ENCODE measurements around the gene SART3.

The SART3 gene

GRCh38 chr12:108484845-108485244 lies 76.1 kb downstream of the SART3 start:
- Histone ChIP-seq H3K4me3 (ENCODE audit: low read depth, low read length) (no peak overlapping the region), H3K36me3 (no peaks in the 10 kb centered on the region), H3K27me3 (no peaks in the 10 kb centered on the region), H3K4me1 (peaks cover 2% of the 10 kb centered on the region; the same call in 1 of the 2 replicates), H3K9me3 (no peaks in the 10 kb centered on the region)
- no peak for TF ChIP-seq CTCF (IDR thresholded peaks at IDR 0.05; ENCODE audit: low read depth, low read length)
- no peak for DNase-seq

- no peak for DNase-seq
- TF ChIP-seq CTCF (IDR thresholded peaks at IDR 0.05; ENCODE audit: low read depth, low read length), result no peak
- Histone ChIP-seq H3K4me3 (ENCODE audit: low read depth, low read length) (no peak overlapping the region), H3K27me3 (no peaks in the 10 kb centered on the region), H3K4me1 (peaks cover 2% of the 10 kb centered on the region; the same call in 1 of the 2 replicates), H3K9me3 (no peaks in the 10 kb centered on the region), H3K36me3 (no peaks in the 10 kb centered on the region)
Observed at GRCh38 chr12:108484431-108484830, 76.5 kb downstream of the SART3 start.

GRCh38 chr12:108483213-108484059 lies 77.5 kb downstream of the SART3 start:
- no peak for TF ChIP-seq CTCF (IDR thresholded peaks at IDR 0.05; ENCODE audit: low read depth, low read length)
- peaks cover 2% of the 10 kb centered on the region; the same call in 1 of the 2 replicates for H3K4me1 ChIP-seq

GRCh38 chr12:108482717-108483212 lies 78.2 kb downstream of the SART3 start:
- TF ChIP-seq CTCF (IDR thresholded peaks at IDR 0.05; ENCODE audit: low read depth, low read length), result no peak
- Histone ChIP-seq H3K27me3 (no peaks in the 10 kb centered on the region), H3K4me3 (ENCODE audit: low read depth, low read length) (no peak overlapping the region), H3K4me1 (peaks cover 2% of the 10 kb centered on the region; the same call in 1 of the 2 replicates), H3K36me3 (no peaks in the 10 kb centered on the region), H3K9me3 (no peaks in the 10 kb centered on the region)
- DNase-seq, result no peak

More at GRCh38 chr12:108483213-108484059, 77.5 kb downstream of the SART3 start:
- H3K4me3 ChIP-seq (ENCODE audit: low read depth, low read length), result no peak overlapping the region
- H3K36me3 ChIP-seq, result no peaks in the 10 kb centered on the region
- no peaks in the 10 kb centered on the region for H3K9me3 ChIP-seq
- no peaks in the 10 kb centered on the region for H3K27me3 ChIP-seq
- DNase-seq, result no peak

- Histone ChIP-seq H3K4me3 (ENCODE audit: low read depth, low read length) (no peak overlapping the region), H3K27me3 (no peaks in the 10 kb centered on the region), H3K36me3 (no peaks in the 10 kb centered on the region), H3K4me1 (peaks cover 2% of the 10 kb centered on the region; the same call in 1 of the 2 replicates), H3K9me3 (no peaks in the 10 kb centered on the region)
- no peak for TF ChIP-seq CTCF (IDR thresholded peaks at IDR 0.05; ENCODE audit: low read depth, low read length)
- no peak for DNase-seq
Observed at GRCh38 chr12:108479364-108480070, 81.5 kb downstream of the SART3 start.
